H1 (cell line): ENCODE data around the gene NLK. TPM values are rescaled to one million over a fixed set of nuclear protein-coding genes. Genes with fewer than 3 reads are reported as not detected.

Experiments used
- CHD7 ChIP-seq: fragments of 300-600 bp; sonication (generic); IDR thresholded peaks from 2 replicates; pipeline ENCODE4 v1.7.1; 2012; ENCODE audit warnings: low read length, moderate library complexity, mild to moderate bottlenecking, inconsistent platforms; ENCODE audit not compliant: insufficient replicate concordance
- E2F6 ChIP-seq: IDR thresholded peaks from 2 replicates; pipeline ENCODE4 v1.6.1; 2012; ENCODE audit warnings: inconsistent platforms
- GTF2F1 ChIP-seq: IDR thresholded peaks from 2 replicates; pipeline ENCODE4 v1.6.1; 2012; ENCODE audit warnings: low read depth, low read length, improper control_type of control experiment, borderline replicate concordance
- PHF8 ChIP-seq: fragments of 200-600 bp; sonication (generic); conservative IDR thresholded peaks from 2 replicates; pipeline ENCODE4 v1.7.1; 2012; ENCODE audit warnings: low read depth, mild to moderate bottlenecking, inconsistent platforms, low read length, moderate library complexity
- SIRT6 ChIP-seq: IDR thresholded peaks from one replicate; pipeline ENCODE4 v1.7.1; 2012; ENCODE audit warnings: low read length, inconsistent platforms
- SIX5 ChIP-seq: IDR thresholded peaks from 2 replicates; pipeline ENCODE4 v1.6.1; 2011; ENCODE audit warnings: mild to moderate bottlenecking, low read depth, low read length
- SP1 ChIP-seq: IDR thresholded peaks from 2 replicates; pipeline ENCODE4 v1.6.1; 2011; ENCODE audit warnings: low read depth, low read length
- polyA plus RNA-seq, 7 experiments: library from polyadenylated mRNA; depleted of rRNA in 3 of 7; stranded (reverse) in 5 of 7; unstranded in 2 of 7; fragments of >200 nt in 5 of 7; fragments of 200-250 nt in 2 of 7; gene quantifications; 1 replicate in 5 of 7; 2 replicates in 1 of 7; 4 replicates in 1 of 7; pipeline versions ENCODE4 v1.2.1 to v1.2.3, GENCODE V29; 2011 to 2013; ENCODE audit warnings: missing spikeins in 2 of 7, mixed read lengths in 2 of 7
- total RNA-seq: library from RNA; stranded (reverse); fragmentation: NEBNext Ultra II Directional; extraction: Animal tissue kit (Norgen Biotek cat#: 25700); gene quantifications from 2 replicates; pipeline ENCODE4 v1.2.1, GENCODE V29; 2021

The NLK gene
- total and polyA plus RNA-seq, 2 of the 8 experiments (the other 6 are each of a cell fraction or from before 2014, with no cell fraction given), result 30.8 to 49.9 TPM

GRCh38 chr17:28174352-28175046, 132.0 kb downstream of the NLK start (continued):
- no peak for TF ChIP-seq CHD7
- no peak for TF ChIP-seq GTF2F1
- no peak for TF ChIP-seq SP1
- no peak for TF ChIP-seq PHF8
- TF ChIP-seq SIX5, result no peak
- no peak for TF ChIP-seq E2F6
- no peak for TF ChIP-seq SIRT6
